H9 (cell line): ENCODE data around the gene SLC25A48. TPM values are rescaled to one million over a fixed set of nuclear protein-coding genes. Genes with fewer than 3 reads are reported as not detected.

Experiments used
- DNase-seq: peaks from one replicate; pipeline ENCODE4 v3.0.0-alpha.2; 2017
- H2AFZ ChIP-seq: one replicate; pipeline ENCODE4 v1.6.1; 2013; ENCODE audit warnings: mild to moderate bottlenecking, low read length, control low read depth, moderate library complexity
- H2AK5ac ChIP-seq: 2 replicates; pipeline ENCODE4 v1.6.1; 2013; ENCODE audit warnings: low read length, control low read depth, mixed read lengths; ENCODE audit not compliant: insufficient read length
- H2BK120ac ChIP-seq: one replicate; pipeline ENCODE4 v1.6.1; 2013; ENCODE audit warnings: low read depth, mild to moderate bottlenecking, low read length, control low read depth, inconsistent platforms; ENCODE audit not compliant: poor library complexity, severe bottlenecking
- H2BK12ac ChIP-seq: 2 replicates; pipeline ENCODE4 v1.6.1; 2013; ENCODE audit warnings: low read length, control low read depth, mixed read lengths, low read depth; ENCODE audit not compliant: insufficient read length
- H2BK15ac ChIP-seq: 2 replicates; pipeline ENCODE4 v1.6.1; 2013; ENCODE audit warnings: low read depth, low read length, control low read depth
- H2BK20ac ChIP-seq: one replicate; pipeline ENCODE4 v1.6.1; 2013; ENCODE audit warnings: low read depth, mild to moderate bottlenecking, low read length, control low read depth, inconsistent platforms; ENCODE audit not compliant: poor library complexity, severe bottlenecking
- H2BK5ac ChIP-seq: 2 replicates; pipeline ENCODE4 v1.6.1; 2013; ENCODE audit warnings: low read length, control low read depth, mixed read lengths; ENCODE audit not compliant: insufficient read length
- H3K14ac ChIP-seq: 2 replicates; pipeline ENCODE4 v1.6.1; 2013; ENCODE audit warnings: low read length, control low read depth; ENCODE audit not compliant: insufficient read depth
- H3K18ac ChIP-seq: 2 replicates; pipeline ENCODE4 v1.6.1; 2013; ENCODE audit warnings: low read depth, mild to moderate bottlenecking, mixed read lengths, low read length, control low read depth; ENCODE audit not compliant: insufficient read length
- H3K23ac ChIP-seq: 2 replicates; pipeline ENCODE4 v1.6.1; 2013; ENCODE audit warnings: low read length, control low read depth, mixed read lengths, low read depth; ENCODE audit not compliant: insufficient read length
- H3K23me2 ChIP-seq: 2 replicates; pipeline ENCODE4 v1.6.1; 2013; ENCODE audit warnings: low read depth, mild to moderate bottlenecking, mixed read lengths, low read length, control low read depth; ENCODE audit not compliant: insufficient read length, poor library complexity, severe bottlenecking
- H3K27ac ChIP-seq: 2 replicates; pipeline ENCODE4 v1.5.1; 2013; ENCODE audit warnings: low read length, control low read depth, mixed read lengths, low read depth; ENCODE audit not compliant: insufficient read length
- H3K27me3 ChIP-seq: 2 replicates; pipeline ENCODE4 v1.6.1; 2013; ENCODE audit warnings: low read length, control low read depth, inconsistent platforms; ENCODE audit not compliant: insufficient read depth
- H3K4ac ChIP-seq: 2 replicates; pipeline ENCODE4 v1.6.1; 2013; ENCODE audit warnings: low read depth, mild to moderate bottlenecking, control low read depth, inconsistent platforms, low read length, moderate library complexity
- H3K4me1 ChIP-seq: 2 replicates; pipeline ENCODE4 v1.6.1; 2013; ENCODE audit warnings: low read length, control low read depth, inconsistent platforms; ENCODE audit not compliant: insufficient read depth
- H3K4me2 ChIP-seq: 2 replicates; pipeline ENCODE4 v1.6.1; 2013; ENCODE audit warnings: low read length, control low read depth, mixed read lengths; ENCODE audit not compliant: insufficient read length, insufficient read depth
- H3K56ac ChIP-seq: 2 replicates; pipeline ENCODE4 v1.6.1; 2013; ENCODE audit warnings: low read depth, mild to moderate bottlenecking, mixed read lengths, low read length, control low read depth; ENCODE audit not compliant: insufficient read length
- H3K79me1 ChIP-seq: 2 replicates; pipeline ENCODE4 v1.6.1; 2013; ENCODE audit warnings: low read depth, mild to moderate bottlenecking, moderate library complexity, low read length, control low read depth, inconsistent platforms; ENCODE audit not compliant: insufficient read depth, poor library complexity, severe bottlenecking
- H3K79me2 ChIP-seq: 2 replicates; pipeline ENCODE4 v1.6.1; 2013; ENCODE audit warnings: low read length, control low read depth, inconsistent platforms; ENCODE audit not compliant: insufficient read depth
- H3K9ac ChIP-seq: 2 replicates; pipeline ENCODE4 v1.6.1; 2013; ENCODE audit warnings: low read length, control low read depth, mixed read lengths; ENCODE audit not compliant: insufficient read length; ENCODE audit errors: extremely low read depth
- H3K9me3 ChIP-seq: one replicate; pipeline ENCODE4 v1.6.1; 2013; ENCODE audit warnings: low read depth, low read length, inconsistent platforms; ENCODE audit not compliant: control insufficient read depth
- H3T11ph ChIP-seq: one replicate; pipeline ENCODE4 v1.6.1; 2013; ENCODE audit warnings: mild to moderate bottlenecking, low read length, control low read depth, inconsistent platforms
- H4K20me1 ChIP-seq: one replicate; pipeline ENCODE4 v1.6.1; 2013; ENCODE audit not compliant: control insufficient read depth, insufficient read length, insufficient read depth
- H4K5ac ChIP-seq: 2 replicates; pipeline ENCODE4 v1.6.1; 2013; ENCODE audit warnings: low read depth, mild to moderate bottlenecking, mixed read lengths, low read length, control low read depth; ENCODE audit not compliant: insufficient read length
- H4K8ac ChIP-seq: replicated peaks from 2 replicates; pipeline ENCODE4 v1.6.1; 2013; ENCODE audit warnings: low read length, control low read depth, mixed read lengths, low read depth; ENCODE audit not compliant: insufficient read length
- H4K91ac ChIP-seq: 2 replicates; pipeline ENCODE4 v1.6.1; 2013; ENCODE audit warnings: low read depth, mild to moderate bottlenecking, moderate library complexity, mixed read lengths, low read length, control low read depth; ENCODE audit not compliant: insufficient read length
- H3K27ac Mint-ChIP-seq, 3 experiments: 2 replicates in 2 of 3; 3 replicates in 1 of 3; pipeline ENCODE4 v1.8.0; 2020 to 2021; ENCODE audit warnings: mixed read lengths in 3 of 3, mild to moderate bottlenecking in 1 of 3, moderate library complexity in 1 of 3
- H3K27me3 Mint-ChIP-seq: 2 replicates; pipeline ENCODE4 v1.8.0; 2021; ENCODE audit warnings: low read depth, mild to moderate bottlenecking, moderate library complexity, mixed read lengths
- H3K36me3 Mint-ChIP-seq, 3 experiments: 2 replicates in 2 of 3; 3 replicates in 1 of 3; pipeline ENCODE4 v1.8.0; 2020 to 2021; ENCODE audit warnings: low read depth in 3 of 3, mixed read lengths in 3 of 3; ENCODE audit not compliant: insufficient read depth in 1 of 3
- H3K4me1 Mint-ChIP-seq, 2 experiments: 2 replicates each; pipeline ENCODE4 v1.8.0; 2020; ENCODE audit warnings: mixed read lengths in 2 of 2
- H3K4me3 Mint-ChIP-seq, 2 experiments: 2 replicates in 1 of 2; 3 replicates in 1 of 2; pipeline ENCODE4 v1.8.0; 2020 to 2021; ENCODE audit warnings: mild to moderate bottlenecking in 2 of 2, mixed read lengths in 2 of 2, moderate library complexity in 1 of 2
- H3K9me3 Mint-ChIP-seq, 2 experiments: 2 replicates in 1 of 2; 3 replicates in 1 of 2; pipeline ENCODE4 v1.8.0; 2020; ENCODE audit warnings: mild to moderate bottlenecking in 2 of 2, mixed read lengths in 2 of 2, moderate library complexity in 1 of 2
- WGBS: extraction: QIAGEN DNeasy Blood & Tissue Kit; methylation state at CpG from one replicate; pipeline ENCODE4 v1.1.7; 2013; ENCODE audit warnings: missing lambda C conversion rate, low lambda C conversion rate, mixed read lengths; ENCODE audit not compliant: insufficient read length; ENCODE audit errors: extremely low coverage; 5-methylcytosine and 5-hydroxymethylcytosine counted together
- total RNA-seq: library from RNA; stranded (reverse); gene quantifications from 2 replicates; pipeline ENCODE4 v1.2.1, GENCODE V29; 2021
- TF ChIP-seq, protein P1 (sequence below): fragments of 200-600 bp; sonication (generic); conservative IDR thresholded peaks from 3 replicates; pipeline ENCODE4 v1.8.0; 2021; ENCODE audit warnings: antibody characterized with exemption, mild to moderate bottlenecking

SLC25A48 gene
- total RNA-seq, 1 experiment from 2014 or later = 0.66 TPM

DNA sequence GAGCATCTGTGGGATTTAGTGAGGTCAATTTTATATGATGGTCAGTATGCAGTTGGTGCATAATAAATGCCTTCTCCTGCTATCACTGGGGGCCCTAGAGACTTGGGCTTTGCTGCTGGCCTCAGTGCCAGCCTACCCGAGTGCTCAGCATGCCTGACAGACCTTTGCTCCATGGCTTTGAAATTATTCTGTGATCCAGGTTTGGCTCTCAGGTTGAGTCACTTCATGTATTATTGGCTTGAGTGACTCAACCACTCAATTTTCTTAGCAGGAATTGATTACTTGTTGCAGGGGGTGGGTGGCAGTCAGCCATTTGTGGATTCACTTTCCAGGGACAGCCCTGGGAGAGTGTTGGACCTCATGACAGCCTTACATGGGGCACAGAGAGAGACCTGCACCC is 13.5 kb downstream of the SLC25A48 start:
- H2BK120ac ChIP-seq = no peak overlapping the region
- H2BK20ac ChIP-seq = no peak overlapping the region
- H3K18ac ChIP-seq = no peak overlapping the region
- no peak overlapping the region for H4K8ac ChIP-seq
- H3K4me1 ChIP-seq = no peaks in the 10 kb centered on the region
- no peak overlapping the region for H2BK12ac ChIP-seq
- DNase-seq = no peak
- H3K9me3 ChIP-seq = no peaks in the 10 kb centered on the region
- no peak overlapping the region for H3K4ac ChIP-seq
- Mint-ChIP-seq H3K4me3 (no peak overlapping the region), H3K9me3 (no peaks in the 10 kb centered on the region), H3K36me3 (no peaks in the 10 kb centered on the region), H3K27me3 (peaks cover 10% of the 10 kb centered on the region), H3K4me1 (no peaks in the 10 kb centered on the region), H3K27ac (no peak overlapping the region)
- no peak overlapping the region for H3K27ac ChIP-seq
- TF ChIP-seq, protein P1, sequence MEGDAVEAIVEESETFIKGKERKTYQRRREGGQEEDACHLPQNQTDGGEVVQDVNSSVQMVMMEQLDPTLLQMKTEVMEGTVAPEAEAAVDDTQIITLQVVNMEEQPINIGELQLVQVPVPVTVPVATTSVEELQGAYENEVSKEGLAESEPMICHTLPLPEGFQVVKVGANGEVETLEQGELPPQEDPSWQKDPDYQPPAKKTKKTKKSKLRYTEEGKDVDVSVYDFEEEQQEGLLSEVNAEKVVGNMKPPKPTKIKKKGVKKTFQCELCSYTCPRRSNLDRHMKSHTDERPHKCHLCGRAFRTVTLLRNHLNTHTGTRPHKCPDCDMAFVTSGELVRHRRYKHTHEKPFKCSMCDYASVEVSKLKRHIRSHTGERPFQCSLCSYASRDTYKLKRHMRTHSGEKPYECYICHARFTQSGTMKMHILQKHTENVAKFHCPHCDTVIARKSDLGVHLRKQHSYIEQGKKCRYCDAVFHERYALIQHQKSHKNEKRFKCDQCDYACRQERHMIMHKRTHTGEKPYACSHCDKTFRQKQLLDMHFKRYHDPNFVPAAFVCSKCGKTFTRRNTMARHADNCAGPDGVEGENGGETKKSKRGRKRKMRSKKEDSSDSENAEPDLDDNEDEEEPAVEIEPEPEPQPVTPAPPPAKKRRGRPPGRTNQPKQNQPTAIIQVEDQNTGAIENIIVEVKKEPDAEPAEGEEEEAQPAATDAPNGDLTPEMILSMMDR = no peak
- no peak overlapping the region for H3K9ac ChIP-seq
- no CpG with 5 or more reads among the region's 1 CpG for WGBS
- no peak overlapping the region for H2AFZ ChIP-seq
- H3K56ac ChIP-seq = no peak overlapping the region
- no peak overlapping the region for H4K91ac ChIP-seq
- no peak overlapping the region for H3K23ac ChIP-seq
- no peak overlapping the region for H3K4me2 ChIP-seq
- no peaks in the 10 kb centered on the region for H3K27me3 ChIP-seq
- no peaks in the 10 kb centered on the region for H3K23me2 ChIP-seq
- no peak overlapping the region for H2BK5ac ChIP-seq
- no peaks in the 10 kb centered on the region for H3K79me1 ChIP-seq
- H3T11ph ChIP-seq = no peak overlapping the region
- no peak overlapping the region for H2AK5ac ChIP-seq
- no peaks in the 10 kb centered on the region for H3K79me2 ChIP-seq
- no peak overlapping the region for H4K5ac ChIP-seq
- H4K20me1 ChIP-seq = no peaks in the 10 kb centered on the region
- no peak overlapping the region; the same call in 1 of the 2 replicates for H3K14ac ChIP-seq
- no peak overlapping the region for H2BK15ac ChIP-seq
